ENCODE results near the gene EYA2.

DNA sequence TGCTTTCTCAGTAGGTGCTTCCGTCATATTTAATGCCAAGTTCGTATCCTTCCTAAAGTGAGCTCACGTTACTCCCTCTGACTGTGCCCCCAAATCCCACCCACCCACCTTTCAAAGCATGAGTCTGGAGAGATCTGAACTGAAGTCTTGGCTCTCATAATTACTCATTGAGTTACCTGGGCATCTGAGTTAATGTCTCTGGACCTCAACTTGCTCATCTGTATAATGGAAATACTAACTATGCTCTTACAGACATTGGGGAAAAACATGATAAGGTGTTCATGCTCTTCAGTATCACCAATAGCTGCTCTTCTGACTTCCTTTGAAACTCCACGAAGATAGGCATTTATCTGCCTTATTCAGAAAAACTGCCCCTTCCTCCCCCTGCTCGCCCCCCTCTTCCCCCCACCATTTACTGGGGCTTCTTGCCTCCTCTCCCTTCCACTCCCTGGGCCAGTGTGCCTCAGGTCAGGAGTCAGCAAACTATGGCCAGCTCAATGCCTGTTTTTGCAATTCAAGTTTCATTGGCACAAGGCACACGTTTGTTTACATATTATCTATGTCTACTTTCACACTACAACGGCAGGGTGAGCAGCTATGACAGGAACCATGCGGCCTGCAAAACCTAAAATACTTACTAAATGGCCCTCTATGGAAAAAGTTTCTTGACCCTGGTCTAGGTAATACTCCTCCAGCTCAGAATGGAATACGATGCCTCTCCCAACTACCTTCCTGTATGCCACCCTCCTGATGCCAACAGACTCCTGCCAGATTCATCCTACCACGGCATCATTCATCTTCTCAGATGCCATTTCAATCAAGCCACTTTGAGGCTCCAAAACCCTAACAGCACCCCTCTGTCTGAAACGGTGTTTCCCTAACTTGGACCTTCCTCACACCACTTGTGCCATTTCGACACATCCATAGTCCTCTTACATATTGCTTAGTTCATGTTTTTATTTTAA lies 323.1 kb downstream of the EYA2 start:
- no peak for TF ChIP-seq ZNF274 (IDR thresholded peaks at IDR 0.05; ENCODE audit: low read depth, low read length)
- no peak for TF ChIP-seq YY1 (IDR thresholded peaks at IDR 0.05; ENCODE audit: insufficient read depth, insufficient read length)
